Ovary (tissue), 9 donors: Measurements from ENCODE around the gene B3GALNT2. TPM values are rescaled to one million over a fixed set of nuclear protein-coding genes. Genes with fewer than 3 reads are reported as not detected.

Experiments
- DNase-seq, 5 donors: peaks; one replicate each; pipeline ENCODE4 v3.0.0-alpha.2; 2019 to 2020
- H3K27ac ChIP-seq, 2 donors: fragments of 200-600 bp; one replicate each; pipeline versions ENCODE4 v1.5.1 to v1.8.0; 2019 to 2022
- H3K27me3 ChIP-seq: fragments of 200-600 bp; one replicate; pipeline ENCODE4 v1.8.0; 2022
- H3K36me3 ChIP-seq: fragments of 200-600 bp; sonication (generic); one replicate; pipeline ENCODE4 v1.5.1; 2019
- H3K4me1 ChIP-seq: one replicate; pipeline ENCODE4 v1.8.1; 2013; ENCODE audit warnings: mild to moderate bottlenecking, moderate library complexity; ENCODE audit not compliant: insufficient read depth
- H3K4me3 ChIP-seq: fragments of 200-600 bp; sonication (generic); one replicate; pipeline ENCODE4 v1.5.1; 2017
- H3K9me3 ChIP-seq, 2 donors: fragments of 200-600 bp in 1 of 2; sonication (generic) in 1 of 2; one replicate each; pipeline versions ENCODE4 v1.5.1 to v1.8.1; 2013 to 2019; ENCODE audit warnings: mild to moderate bottlenecking in 1 of 2, moderate library complexity in 1 of 2
- CTCF ChIP-seq, 3 donors: fragments of 450-650 bp in 2 of 3; fragments of 200-600 bp in 1 of 3; IDR thresholded peaks; one replicate each; pipeline versions ENCODE4 v1.5.1 to v1.8.0; 2016 to 2022; ENCODE audit warnings: antibody characterized with exemption in 3 of 3, mild to moderate bottlenecking in 1 of 3
- EP300 ChIP-seq: sonication (generic); formaldehyde crosslinking; IDR thresholded peaks from one replicate; pipeline ENCODE4 v1.6.1; 2017; ENCODE audit warnings: antibody characterized with exemption
- POLR2A ChIP-seq: fragments of 450-650 bp; IDR thresholded peaks from one replicate; pipeline ENCODE4 v1.6.1; 2017; ENCODE audit warnings: antibody characterized with exemption, mild to moderate bottlenecking, moderate library complexity
- WGBS, 3 donors: extraction: QIAGEN DNeasy Blood & Tissue Kit in 1 of 3; methylation state at CpG; one replicate each; pipeline versions ENCODE4 v1.1.5 to v1.1.7; 2013 to 2017; 5-methylcytosine and 5-hydroxymethylcytosine counted together
- intact Hi-C, 4 donors: fragments of 100-400 bp; cut with DNase I; formaldehyde crosslinking; loops; one replicate each; pipeline versions ENCODE4 v1.11.0 to v1.15.1; 2022 to 2023
- polyA plus RNA-seq, 2 donors: library from polyadenylated mRNA; stranded (reverse); fragments of 200-250 nt in 1 of 2; fragments of 350-450 nt in 1 of 2; fragmentation: Illumina TruSeq in 1 of 2; extraction: RNeasy Lipid Tissue Mini Kit (QIAGEN cat#74804) in 1 of 2; gene quantifications; one replicate each; pipeline ENCODE4 v1.2.3, GENCODE V29; 2013 to 2014
- total RNA-seq, 7 donors: library from RNA; depleted of rRNA in 2 of 7; stranded (reverse); fragments of >200 nt in 2 of 7; fragmentation: NEBNext Ultra II Directional in 3 of 7; extraction: Animal tissue kit (Norgen Biotek cat#: 25700) in 3 of 7; gene quantifications; one replicate each; pipeline versions ENCODE4 v1.1.0 to v1.2.4, GENCODE V29; 2016 to 2023
- donor health status: DM: no; HTN: no; CAD: no; lungs with moderate emphysema.
- donor health status: DM: no; HTN: no; CAD: no.
- donor health status: Bipolar disorder and iron deficiency.
- donor health status: DM: yes; HTN: yes; CAD: no.
- donor health status: DM: no; HTN: no; CAD: no.
- donor health status: DM: yes; HTN: yes; CAD: no.

Gene B3GALNT2
- total and polyA plus RNA-seq, 9 donors = 6.2 to 21.5 (median 18.0) TPM

- H3K9me3 ChIP-seq = no peaks in the 10 kb centered on the region
- no peak for TF ChIP-seq CTCF (IDR thresholded peaks at IDR 0.05)
- TF ChIP-seq POLR2A = no peak
- no peak for TF ChIP-seq EP300
- H3K27me3 ChIP-seq = no peaks in the 10 kb centered on the region
- intact Hi-C loops = no loop called here
- no peak overlapping the region for H3K27ac ChIP-seq
- no peaks in the 10 kb centered on the region for H3K36me3 ChIP-seq
- no peak overlapping the region for H3K4me3 ChIP-seq
- 95 to 96% (median 96%) methylated on average over 5 of the region's 5 CpGs for WGBS, 3 donors
- no peak for DNase-seq
- peaks cover 1% of the 10 kb centered on the region for H3K4me1 ChIP-seq
Measured at GRCh38 chr1:235495030-235495429, 9.2 kb downstream of the B3GALNT2 start.

GRCh38 chr1:235494531-235494930 lies 9.7 kb downstream of the B3GALNT2 start:
- 87 to 89% (median 88%) methylated on average over 9 of the region's 9 CpGs for WGBS, 3 donors
- Histone ChIP-seq H3K9me3 (no peaks in the 10 kb centered on the region), H3K4me3 (no peak overlapping the region), H3K4me1 (peaks cover 1% of the 10 kb centered on the region), H3K36me3 (no peaks in the 10 kb centered on the region), H3K27me3 (no peaks in the 10 kb centered on the region), H3K27ac (no peak overlapping the region)
- TF ChIP-seq CTCF (IDR thresholded peaks at IDR 0.05) = no peak
- no peak for TF ChIP-seq POLR2A
- TF ChIP-seq EP300 = no peak
- intact Hi-C loops = no loop called here
- no peak for DNase-seq

- intact Hi-C loops = no loop called here
Measured at GRCh38 chr1:235491644-235492043, 12.6 kb downstream of the B3GALNT2 start.

GRCh38 chr1:235486321-235486720 lies 17.9 kb downstream of the B3GALNT2 start:
- H3K36me3 ChIP-seq = no peaks in the 10 kb centered on the region
- intact Hi-C loops = no loop called here
- no peaks in the 10 kb centered on the region for H3K27me3 ChIP-seq
- H3K4me3 ChIP-seq = no peak overlapping the region
- WGBS, 3 donors = 70 to 86% (median 70%) methylated on average over 5 of the region's 5 CpGs
- TF ChIP-seq EP300 (no peak), CTCF (IDR thresholded peaks at IDR 0.05) (no peak), POLR2A (no peak)
- no peaks in the 10 kb centered on the region for H3K4me1 ChIP-seq
- H3K27ac ChIP-seq = no peak overlapping the region
- DNase-seq = no peak
- H3K9me3 ChIP-seq = no peaks in the 10 kb centered on the region

More at GRCh38 chr1:235491644-235492043, 12.6 kb downstream of the B3GALNT2 start:
- DNase-seq = no peak
- Histone ChIP-seq H3K36me3 (no peaks in the 10 kb centered on the region), H3K4me1 (peaks cover 1% of the 10 kb centered on the region), H3K27ac (no peak overlapping the region), H3K4me3 (no peak overlapping the region), H3K9me3 (no peaks in the 10 kb centered on the region), H3K27me3 (no peaks in the 10 kb centered on the region)
- no peak for TF ChIP-seq EP300
- no peak for TF ChIP-seq POLR2A
- no peak for TF ChIP-seq CTCF (IDR thresholded peaks at IDR 0.05)
- 88 to 96% (median 93%) methylated on average over 3 of the region's 3 CpGs for WGBS, 3 donors

GRCh38 chr1:235485558-235485957 lies 18.7 kb downstream of the B3GALNT2 start:
- intact Hi-C loops = no loop called here
- no peaks in the 10 kb centered on the region for H3K36me3 ChIP-seq
- H3K4me1 ChIP-seq = no peaks in the 10 kb centered on the region
- TF ChIP-seq CTCF (IDR thresholded peaks at IDR 0.05) = no peak
- no peak for TF ChIP-seq EP300
- no peak for TF ChIP-seq POLR2A
- H3K4me3 ChIP-seq = no peak overlapping the region
- no peak overlapping the region for H3K27ac ChIP-seq
- 97 to 100% (median 98%) methylated on average over 2 of the region's 2 CpGs for WGBS, 3 donors
- H3K9me3 ChIP-seq = no peaks in the 10 kb centered on the region
- H3K27me3 ChIP-seq = no peaks in the 10 kb centered on the region
- DNase-seq = no peak
